ENCODE measurements around the gene MAGEA1. TPM values are rescaled to one million over a fixed set of nuclear protein-coding genes. Genes with fewer than 3 reads are reported as not detected.

MAGEA1 gene
- total RNA-seq, 2 donors from 2014 or later = not detected

GRCh38 chrX:153225438-153226098, 46.5 kb downstream of the MAGEA1 start:
- Histone ChIP-seq H3K36me3 (no peaks in the 10 kb centered on the region), H3K4me3 (no peak overlapping the region), H3K4me1 (no peaks in the 10 kb centered on the region), H3K27me3 (no peaks in the 10 kb centered on the region), H3K9me3 (no peaks in the 10 kb centered on the region), H3K27ac (no peak overlapping the region)
- no peak for DNase-seq (ENCODE audit: low spot score)
- TF ChIP-seq CTCF (IDR thresholded peaks at IDR 0.05) = no peak

GRCh38 chrX:153226344-153227185, 47.5 kb downstream of the MAGEA1 start:
- H3K27me3 ChIP-seq = no peaks in the 10 kb centered on the region
- no peak overlapping the region for H3K4me3 ChIP-seq
- DNase-seq (ENCODE audit: low spot score) = no peak
- no peak for TF ChIP-seq CTCF (IDR thresholded peaks at IDR 0.05)
- no peaks in the 10 kb centered on the region for H3K4me1 ChIP-seq
- H3K36me3 ChIP-seq = no peaks in the 10 kb centered on the region
- H3K27ac ChIP-seq = no peak overlapping the region
- no peaks in the 10 kb centered on the region for H3K9me3 ChIP-seq

Other genes starting within 250 kb of the MAGEA1 start
- gene PNMA5, start 185.2 kb upstream of the MAGEA1 start, total RNA-seq = not detected
- gene PNMA3, start 122.8 kb upstream of the MAGEA1 start, total RNA-seq = 1 to 10 TPM in 1 of 2 donors, under 1 TPM in 1; 0.63 to 2.6 TPM
- 1 to 10 TPM; 1.7 to 2.9 TPM for gene PNMA6A, start 106.8 kb upstream of the MAGEA1 start, total RNA-seq
- not detected for gene PNMA6F, start 142.5 kb downstream of the MAGEA1 start, total RNA-seq
- 1 to 10 TPM; 5.9 to 7.2 TPM for gene ZNF275, start 154.9 kb downstream of the MAGEA1 start, total RNA-seq
- gene PNMA6E, start 222.1 kb downstream of the MAGEA1 start, total RNA-seq = not detected
- gene ZFP92, start 232.2 kb downstream of the MAGEA1 start, total RNA-seq = 1 to 10 TPM in 1 of 2 donors, under 1 TPM in 1; 0.85 to 1.6 TPM